DND-41 (cell line): ENCODE data around the gene MAGEH1.
"Not testable (repeated sequence)": the region's sequence is repeated elsewhere in the genome, so short reads cannot be mapped to it uniquely, and the experiment has no call there.

Experiments used
- EZH2 ChIP-seq: IDR thresholded peaks from 3 replicates; pipeline ENCODE4 v1.6.1; 2012; ENCODE audit warnings: borderline replicate concordance, low read depth, mild to moderate bottlenecking, moderate library complexity, low read length, inconsistent platforms; ENCODE audit not compliant: severe bottlenecking
- TF ChIP-seq, protein P1 (sequence below): IDR thresholded peaks from 2 replicates; pipeline ENCODE4 v1.5.1; 2012; ENCODE audit warnings: borderline replicate concordance, low read length, moderate library complexity, mild to moderate bottlenecking; ENCODE audit not compliant: poor library complexity, severe bottlenecking; ENCODE audit errors: extremely low read depth

DNA sequence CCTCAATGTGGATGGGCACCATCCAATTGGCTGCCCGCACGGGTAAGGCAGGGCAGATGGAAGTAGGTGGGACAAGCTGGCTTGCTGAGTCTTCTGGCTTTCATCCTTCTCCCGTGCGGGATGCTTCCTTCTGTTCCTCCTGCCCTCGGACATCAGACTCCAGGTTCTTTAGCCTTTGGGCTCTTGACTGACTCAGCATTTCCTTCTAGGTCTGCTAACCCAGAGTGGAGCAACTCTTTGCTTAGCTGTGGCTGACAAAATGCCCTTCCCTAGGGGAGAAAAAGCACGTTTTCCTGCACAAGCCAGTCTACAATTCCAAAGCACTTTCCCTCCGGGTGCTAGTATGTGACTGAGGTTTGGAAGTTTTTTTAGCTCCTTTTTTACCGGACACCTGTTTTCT is 28.0 kb downstream of the MAGEH1 start:
- TF ChIP-seq, protein P1, sequence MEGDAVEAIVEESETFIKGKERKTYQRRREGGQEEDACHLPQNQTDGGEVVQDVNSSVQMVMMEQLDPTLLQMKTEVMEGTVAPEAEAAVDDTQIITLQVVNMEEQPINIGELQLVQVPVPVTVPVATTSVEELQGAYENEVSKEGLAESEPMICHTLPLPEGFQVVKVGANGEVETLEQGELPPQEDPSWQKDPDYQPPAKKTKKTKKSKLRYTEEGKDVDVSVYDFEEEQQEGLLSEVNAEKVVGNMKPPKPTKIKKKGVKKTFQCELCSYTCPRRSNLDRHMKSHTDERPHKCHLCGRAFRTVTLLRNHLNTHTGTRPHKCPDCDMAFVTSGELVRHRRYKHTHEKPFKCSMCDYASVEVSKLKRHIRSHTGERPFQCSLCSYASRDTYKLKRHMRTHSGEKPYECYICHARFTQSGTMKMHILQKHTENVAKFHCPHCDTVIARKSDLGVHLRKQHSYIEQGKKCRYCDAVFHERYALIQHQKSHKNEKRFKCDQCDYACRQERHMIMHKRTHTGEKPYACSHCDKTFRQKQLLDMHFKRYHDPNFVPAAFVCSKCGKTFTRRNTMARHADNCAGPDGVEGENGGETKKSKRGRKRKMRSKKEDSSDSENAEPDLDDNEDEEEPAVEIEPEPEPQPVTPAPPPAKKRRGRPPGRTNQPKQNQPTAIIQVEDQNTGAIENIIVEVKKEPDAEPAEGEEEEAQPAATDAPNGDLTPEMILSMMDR: not testable (repeated sequence)
- not testable (repeated sequence) for TF ChIP-seq EZH2
